ENCODE data around the gene CCDC102A.

GRCh38 chr16:57532266-57532625 lies 4.1 kb downstream of the CCDC102A start:
- no peak for TF ChIP-seq CTCF (IDR thresholded peaks at IDR 0.05; ENCODE audit: extremely low read depth in 1 of 2, insufficient read depth in 1 of 2, low read depth in 1 of 2, low read length in 2 of 2)
- no peak for TF ChIP-seq POLR2AphosphoS5 (IDR thresholded peaks at IDR 0.05; ENCODE audit: insufficient read depth, low read depth, low read length)
- no peak for TF ChIP-seq EZH2 (IDR thresholded peaks at IDR 0.05; ENCODE audit: borderline replicate concordance, low read depth, low read length, severe bottlenecking)
- no peak for TF ChIP-seq POLR2A (IDR thresholded peaks at IDR 0.05; ENCODE audit: low read depth, low read length)
- no peak for TF ChIP-seq MAX (IDR thresholded peaks at IDR 0.05; ENCODE audit: insufficient read depth, insufficient read length)
- TF ChIP-seq JUN (IDR thresholded peaks at IDR 0.05; ENCODE audit: borderline replicate concordance, insufficient read depth, insufficient read length, low read depth) = no peak
- no peak for TF ChIP-seq GATA2 (IDR thresholded peaks at IDR 0.05; ENCODE audit: insufficient read depth, insufficient read length, low read depth, low read length)
- TF ChIP-seq MYC (IDR thresholded peaks at IDR 0.05; ENCODE audit: low read depth, low read length) = no peak

Measured in endothelial cell of umbilical vein (primary cell).